Measurements from ENCODE around the gene STX16. TPM values are rescaled to one million over a fixed set of nuclear protein-coding genes. Genes with fewer than 3 reads are reported as not detected.

The STX16 gene
- total and polyA plus RNA-seq, 2 of the 13 experiments (the other 11 are each of a cell fraction or from before 2014, with no cell fraction given) = 28.0 to 72.7 TPM

- no peak for FAIRE-seq
- POLR2A ChIA-PET = no interaction called here
These were observed 34.9 kb downstream of the STX16 start for GRCh38 chr20:58685988-58686387.

More at GRCh38 chr20:58685988-58686387, 34.9 kb downstream of the STX16 start:
- WGBS (ENCODE audit: low lambda C conversion rate) = 94% methylated on average over 5 of the region's 5 CpGs
- in situ Hi-C loops (cut with HindIII; ENCODE audit: extremely low pct_ligation_motif_present, low pct_unique_long_range_greater_than_20kb) (no loop called here), intact Hi-C loops (cut with micrococcal nuclease; ENCODE audit: unreplicated experiment) (no loop called here)
- peak; percentile 23; the same call in 2 of the 3 replicates for ATAC-seq
- no peak overlapping the region for H2AFZ ChIP-seq (ENCODE audit: low read length)
- H3K9me3 ChIP-seq (ENCODE audit: low read length) = no peaks in the 10 kb centered on the region
- peaks cover 0 to 7% of the 10 kb centered on the region in 2 experiments; a peak in 4 of 5 replicates for H3K36me3 ChIP-seq (replicated peaks in 1 of 2; ENCODE audit: control insufficient read depth in 1 of 2, insufficient read depth in 2 of 2, low read length in 2 of 2)
- no peak for DNase-seq (ENCODE audit: low spot score)
- no peak overlapping the region for H3K4me3 ChIP-seq (replicated peaks in 1 of 3; ENCODE audit: insufficient read depth in 1 of 3, low read depth in 2 of 3, low read length in 3 of 3)
- no peaks in the 10 kb centered on the region for H4K20me1 ChIP-seq (ENCODE audit: insufficient read depth, low read length)
- H3K79me2 ChIP-seq (ENCODE audit: insufficient read depth, low read length) = no peaks in the 10 kb centered on the region
- CTCF ChIA-PET (ENCODE audit: low intra/inter-chr PET ratio, low total read pairs) = no interaction called here
- H3K4me2 ChIP-seq (ENCODE audit: low read depth, low read length) = no peak overlapping the region
- H3K9ac ChIP-seq (ENCODE audit: insufficient read depth, low read depth, low read length) = no peak overlapping the region
- no peaks in the 10 kb centered on the region; a peak in 1 of 5 replicates for H3K27me3 ChIP-seq (ENCODE audit: control insufficient read depth in 1 of 2, insufficient read depth in 2 of 2, low read length in 2 of 2)
- TF ChIP-seq TFE3 (CRISPR knock-in tag; IDR thresholded peaks at IDR 0.05) (no peak), ZNF605 (CRISPR knock-in tag; IDR thresholded peaks at IDR 0.05) (no peak), ZNF781 (CRISPR knock-in tag; IDR thresholded peaks at IDR 0.05; ENCODE audit: borderline replicate concordance, not compliant biosample characterization) (no peak), TGIF2 (CRISPR knock-in tag; IDR thresholded peaks at IDR 0.05) (no peak), RXRB (CRISPR knock-in tag; IDR thresholded peaks at IDR 0.05; ENCODE audit: borderline replicate concordance) (no peak), E2F2 (CRISPR knock-in tag; IDR thresholded peaks at IDR 0.05; ENCODE audit: borderline replicate concordance) (no peak), ZNF350 (CRISPR knock-in tag; IDR thresholded peaks at IDR 0.05; ENCODE audit: borderline replicate concordance, low read depth) (no peak), SYNCRIP (IDR thresholded peaks at IDR 0.05; ENCODE audit: insufficient read depth, low read depth, low read length) (no peak), TBL1XR1 (IDR thresholded peaks at IDR 0.05; ENCODE audit: borderline replicate concordance, low read length, partially characterized antibody) (no peak), HOXA3 (CRISPR knock-in tag; IDR thresholded peaks at IDR 0.05) (no peak), ZBTB46 (CRISPR knock-in tag; IDR thresholded peaks at IDR 0.05; ENCODE audit: borderline replicate concordance) (no peak), ZFP90 (CRISPR knock-in tag; IDR thresholded peaks at IDR 0.05; ENCODE audit: borderline replicate concordance) (no peak), ZBTB7B (CRISPR knock-in tag; IDR thresholded peaks at IDR 0.05) (no peak)
- H3K4me1 ChIP-seq (ENCODE audit: insufficient read depth, low read length) = no peaks in the 10 kb centered on the region
- no peak overlapping the region for H3K27ac ChIP-seq (ENCODE audit: extremely low read length, insufficient read depth, low read length)
- no TSS peak for BruUV-seq (replicated peaks)
